Aortic smooth muscle cell (primary cell): Measurements from ENCODE around the gene CHST12. TPM values are rescaled to one million over a fixed set of nuclear protein-coding genes. Genes with fewer than 3 reads are reported as not detected.

ENCODE experiments used
- total RNA-seq: library from RNA; depleted of rRNA; stranded (reverse); fragments of >200 nt; gene quantifications from 2 replicates; pipeline ENCODE4 v1.2.3, GENCODE V29; 2014

CHST12 gene
- 4.2 and 7.1 TPM in 2 replicates for total RNA-seq

GRCh38 chr7:2403014-2403717 is at the start of gene CHST12:
Gene CHST12, plus strand, starts transcription at chr7:2403611. Its CDS starts 29,029 bp downstream, at chr7:2432640.

GRCh38 chr7:2354186-2354938 is 49.0 kb upstream of the CHST12 start, which contains the start of gene EIF3B:
Gene EIF3B, plus strand, starts transcription at chr7:2354827. Its CDS starts 95 bp downstream, at chr7:2354922.

GRCh38 chr7:2476298-2476697 is 72.9 kb downstream of the CHST12 start, which contains the start of gene GRIFIN:
Gene GRIFIN, minus strand, starts transcription at chr7:2476398. Its CDS starts 15 bp downstream, at chr7:2476383.

Other genes starting within 250 kb of the CHST12 start
- 46.9 and 54.4 TPM in 2 replicates for gene MAD1L1, start 170.7 kb upstream of the CHST12 start, total RNA-seq
- gene MRM2, start 161.4 kb upstream of the CHST12 start, total RNA-seq: 11.8 and 15.6 TPM in 2 replicates
- 42.5 and 47.0 TPM in 2 replicates for gene NUDT1, start 161.4 kb upstream of the CHST12 start, total RNA-seq
- gene SNX8, start 89.2 kb upstream of the CHST12 start, total RNA-seq: 18.8 and 20.0 TPM in 2 replicates
- gene EIF3B, start 48.8 kb upstream of the CHST12 start, total RNA-seq: 143 and 180 TPM in 2 replicates
- gene GRIFIN, start 72.8 kb downstream of the CHST12 start, total RNA-seq: not detected in 2 replicates
- 0.93 and 1.7 TPM in 2 replicates for gene LFNG, start 116.2 kb downstream of the CHST12 start, total RNA-seq
- 16.8 and 21.4 TPM in 2 replicates for gene BRAT1, start 151.9 kb downstream of the CHST12 start, total RNA-seq
- gene IQCE, start 155.4 kb downstream of the CHST12 start, total RNA-seq: 11.1 and 11.8 TPM in 2 replicates
- 20.9 and 23.4 TPM in 2 replicates for gene TTYH3, start 228.4 kb downstream of the CHST12 start, total RNA-seq